Osteocyte (in vitro differentiated cells): ENCODE measurements around the gene STIMATE. TPM values are rescaled to one million over a fixed set of nuclear protein-coding genes. Genes with fewer than 3 reads are reported as not detected.

Experiments used
- DNase-seq: peaks from one replicate; pipeline ENCODE4 v3.0.0; 2021; ENCODE audit warnings: mixed read lengths; ENCODE audit not compliant: unreplicated experiment; ENCODE audit errors: extremely low spot score
- H3K27ac Mint-ChIP-seq: one replicate; pipeline ENCODE4 v1.8.0; 2021; ENCODE audit warnings: mild to moderate bottlenecking, mixed read lengths; ENCODE audit not compliant: unreplicated experiment
- H3K27me3 Mint-ChIP-seq: one replicate; pipeline ENCODE4 v1.8.0; 2021; ENCODE audit warnings: mixed read lengths; ENCODE audit not compliant: unreplicated experiment
- H3K36me3 Mint-ChIP-seq: one replicate; pipeline ENCODE4 v1.8.0; 2021; ENCODE audit warnings: mixed read lengths; ENCODE audit not compliant: unreplicated experiment
- H3K4me1 Mint-ChIP-seq: one replicate; pipeline ENCODE4 v1.8.0; 2021; ENCODE audit warnings: mixed read lengths; ENCODE audit not compliant: unreplicated experiment
- H3K4me3 Mint-ChIP-seq: one replicate; pipeline ENCODE4 v1.8.0; 2021; ENCODE audit warnings: mild to moderate bottlenecking, moderate library complexity, mixed read lengths; ENCODE audit not compliant: unreplicated experiment
- H3K9me3 Mint-ChIP-seq: one replicate; pipeline ENCODE4 v1.8.0; 2021; ENCODE audit warnings: mixed read lengths; ENCODE audit not compliant: unreplicated experiment
- total RNA-seq: library from RNA; stranded (reverse); gene quantifications from 2 replicates; pipeline ENCODE4 v1.2.1, GENCODE V29; 2021
- TF ChIP-seq, protein P1 (sequence below): fragments of 200-600 bp; sonication (generic); IDR thresholded peaks from 2 replicates; pipeline ENCODE4 v1.5.0; 2021; ENCODE audit warnings: antibody characterized with exemption, mild to moderate bottlenecking, moderate library complexity

The STIMATE gene
- total RNA-seq, 1 donor from 2014 or later, result 25.3 TPM

GRCh38 chr3:52805270-52806039, 91.9 kb downstream of the STIMATE start:
- peaks cover 3% of the 10 kb centered on the region for H3K27me3 Mint-ChIP-seq
- H3K27ac Mint-ChIP-seq, result no peak overlapping the region
- DNase-seq, result no peak
- H3K4me3 Mint-ChIP-seq, result no peak overlapping the region
- TF ChIP-seq, protein P1, sequence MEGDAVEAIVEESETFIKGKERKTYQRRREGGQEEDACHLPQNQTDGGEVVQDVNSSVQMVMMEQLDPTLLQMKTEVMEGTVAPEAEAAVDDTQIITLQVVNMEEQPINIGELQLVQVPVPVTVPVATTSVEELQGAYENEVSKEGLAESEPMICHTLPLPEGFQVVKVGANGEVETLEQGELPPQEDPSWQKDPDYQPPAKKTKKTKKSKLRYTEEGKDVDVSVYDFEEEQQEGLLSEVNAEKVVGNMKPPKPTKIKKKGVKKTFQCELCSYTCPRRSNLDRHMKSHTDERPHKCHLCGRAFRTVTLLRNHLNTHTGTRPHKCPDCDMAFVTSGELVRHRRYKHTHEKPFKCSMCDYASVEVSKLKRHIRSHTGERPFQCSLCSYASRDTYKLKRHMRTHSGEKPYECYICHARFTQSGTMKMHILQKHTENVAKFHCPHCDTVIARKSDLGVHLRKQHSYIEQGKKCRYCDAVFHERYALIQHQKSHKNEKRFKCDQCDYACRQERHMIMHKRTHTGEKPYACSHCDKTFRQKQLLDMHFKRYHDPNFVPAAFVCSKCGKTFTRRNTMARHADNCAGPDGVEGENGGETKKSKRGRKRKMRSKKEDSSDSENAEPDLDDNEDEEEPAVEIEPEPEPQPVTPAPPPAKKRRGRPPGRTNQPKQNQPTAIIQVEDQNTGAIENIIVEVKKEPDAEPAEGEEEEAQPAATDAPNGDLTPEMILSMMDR, result no peak
- H3K36me3 Mint-ChIP-seq, result no peaks in the 10 kb centered on the region
- peaks cover 13% of the 10 kb centered on the region for H3K4me1 Mint-ChIP-seq
- no peaks in the 10 kb centered on the region for H3K9me3 Mint-ChIP-seq

GRCh38 chr3:52801839-52802238, 95.5 kb downstream of the STIMATE start:
- no peaks in the 10 kb centered on the region for H3K9me3 Mint-ChIP-seq
- no peaks in the 10 kb centered on the region for H3K27me3 Mint-ChIP-seq
- H3K36me3 Mint-ChIP-seq, result no peaks in the 10 kb centered on the region
- TF ChIP-seq, protein P1, result no peak
- no peak for DNase-seq
- H3K4me3 Mint-ChIP-seq, result no peak overlapping the region
- H3K27ac Mint-ChIP-seq, result peak overlapping the region; percentile 28
- peaks cover 16% of the 10 kb centered on the region for H3K4me1 Mint-ChIP-seq

DNA sequence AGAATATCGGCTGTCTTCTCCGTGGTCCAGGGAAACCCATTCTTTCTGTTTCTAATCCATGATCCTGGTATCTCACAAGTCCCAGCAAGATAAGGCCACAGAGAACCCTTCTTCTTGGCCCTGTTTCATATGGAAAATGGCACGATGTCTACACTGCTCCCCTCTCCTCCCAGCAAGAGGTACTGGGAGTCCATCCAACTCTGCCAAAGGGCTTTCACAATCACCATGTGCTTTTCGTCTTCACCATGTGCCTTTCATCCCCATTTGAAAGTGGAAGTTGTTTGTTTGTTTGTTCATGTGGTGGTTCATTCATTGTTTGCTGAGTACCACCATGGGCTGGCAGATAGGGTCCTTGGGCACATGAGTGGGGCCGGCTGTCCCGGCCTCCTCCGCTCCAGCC, 97.3 kb downstream of the STIMATE start:
- peaks cover 16% of the 10 kb centered on the region for H3K4me1 Mint-ChIP-seq
- H3K9me3 Mint-ChIP-seq, result no peaks in the 10 kb centered on the region
- TF ChIP-seq, protein P1, result no peak
- H3K36me3 Mint-ChIP-seq, result no peaks in the 10 kb centered on the region
- no peak for DNase-seq
- no peak overlapping the region for H3K27ac Mint-ChIP-seq
- no peak overlapping the region for H3K4me3 Mint-ChIP-seq
- no peaks in the 10 kb centered on the region for H3K27me3 Mint-ChIP-seq

DNA sequence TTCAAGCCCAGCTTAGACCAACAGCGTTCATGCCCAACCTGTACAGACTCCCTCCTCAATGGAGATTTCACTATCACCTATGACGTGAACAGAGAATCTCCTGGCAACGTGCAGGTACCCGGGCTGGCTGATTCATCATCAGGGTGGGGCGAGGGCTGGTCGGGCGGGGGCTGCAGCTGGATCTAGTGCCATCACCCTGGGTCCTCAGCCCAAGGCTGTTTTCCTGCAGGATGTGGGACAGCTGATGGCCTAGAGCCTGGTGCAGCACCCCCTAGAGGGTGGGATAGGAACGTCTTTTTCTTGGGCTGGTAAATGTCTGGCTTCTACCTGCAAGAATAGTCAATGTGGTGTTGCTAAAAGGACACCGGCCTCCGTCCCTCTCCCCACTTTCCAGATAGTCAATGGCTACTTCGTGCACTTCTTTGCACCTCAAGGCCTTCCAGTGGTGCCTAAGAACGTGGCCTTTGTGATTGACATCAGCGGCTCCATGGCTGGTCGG, 98.3 kb downstream of the STIMATE start:
- Mint-ChIP-seq H3K4me1 (peaks cover 24% of the 10 kb centered on the region), H3K9me3 (no peaks in the 10 kb centered on the region), H3K4me3 (no peak overlapping the region), H3K36me3 (no peaks in the 10 kb centered on the region), H3K27ac (no peak overlapping the region), H3K27me3 (no peaks in the 10 kb centered on the region)
- no peak for DNase-seq
- TF ChIP-seq, protein P1, result peak; percentile 40

GRCh38 chr3:52798376-52798977, 98.9 kb downstream of the STIMATE start:
- Mint-ChIP-seq H3K27ac (no peak overlapping the region), H3K27me3 (no peaks in the 10 kb centered on the region), H3K36me3 (no peaks in the 10 kb centered on the region), H3K4me1 (peaks cover 25% of the 10 kb centered on the region), H3K4me3 (no peak overlapping the region), H3K9me3 (no peaks in the 10 kb centered on the region)
- no peak for DNase-seq
- TF ChIP-seq, protein P1, result no peak
